HepG2 (cell line): ENCODE data around the gene FSD1. TPM values are rescaled to one million over a fixed set of nuclear protein-coding genes. Genes with fewer than 3 reads are reported as not detected.

Source experiments
- ATRX ChIP-seq: sonication (generic); formaldehyde crosslinking; IDR thresholded peaks from 2 replicates; pipeline ENCODE4 v1.4.0; 2020; ENCODE audit warnings: missing genetic modification reagents, borderline replicate concordance
- CEBPG ChIP-seq: IDR thresholded peaks from 2 replicates; pipeline ENCODE4 v1.6.1; 2016
- CHCHD3 ChIP-seq: sonication (generic); formaldehyde crosslinking; IDR thresholded peaks from 2 replicates; pipeline ENCODE4 v1.8.0; 2022; ENCODE audit warnings: mild to moderate bottlenecking, missing genetic modification reagents, moderate library complexity
- GLI4 ChIP-seq: sonication (generic); formaldehyde crosslinking; IDR thresholded peaks from 2 replicates; pipeline ENCODE4 v1.5.1; 2020; ENCODE audit warnings: missing genetic modification reagents, mild to moderate bottlenecking, moderate library complexity, borderline replicate concordance
- HBP1 ChIP-seq: IDR thresholded peaks from 2 replicates; pipeline ENCODE4 v1.6.1; 2016; ENCODE audit warnings: low read depth, control low read depth
- HNF4G ChIP-seq, 2 experiments: sonication (generic) in 1 of 2; formaldehyde crosslinking in 1 of 2; IDR thresholded peaks; 2 replicates each; pipeline versions ENCODE4 v1.4.0 to v1.6.1; 2011 to 2020; ENCODE audit warnings: borderline replicate concordance in 2 of 2, low read depth in 2 of 2, mild to moderate bottlenecking in 2 of 2, low read length in 1 of 2, missing genetic modification reagents in 1 of 2, moderate library complexity in 1 of 2
- LRRFIP1 ChIP-seq: sonication (generic); formaldehyde crosslinking; conservative IDR thresholded peaks from 2 replicates; pipeline ENCODE4 v1.4.0; 2020; ENCODE audit warnings: missing genetic modification reagents
- RAD21 ChIP-seq: fragments of 450-650 bp; formaldehyde crosslinking; IDR thresholded peaks from 2 replicates; pipeline ENCODE4 v1.5.0; 2020; ENCODE audit warnings: mild to moderate bottlenecking
- REPIN1 ChIP-seq: sonication (generic); formaldehyde crosslinking; IDR thresholded peaks from 2 replicates; pipeline ENCODE4 v1.8.0; 2022; ENCODE audit warnings: missing genetic modification reagents, low read depth, mild to moderate bottlenecking, borderline replicate concordance
- SIN3A ChIP-seq: IDR thresholded peaks from 2 replicates; pipeline ENCODE4 v1.6.1; 2011; ENCODE audit warnings: low read depth, mild to moderate bottlenecking, control low read depth, low read length, borderline replicate concordance
- SKIL ChIP-seq: sonication (generic); formaldehyde crosslinking; IDR thresholded peaks from 2 replicates; pipeline ENCODE4 v1.8.0; 2022; ENCODE audit warnings: missing genetic modification reagents, mild to moderate bottlenecking, moderate library complexity, borderline replicate concordance
- SOX13 ChIP-seq, 3 experiments: fragments of 450-650 bp in 1 of 3; sonication (generic) in 1 of 3; formaldehyde crosslinking in 1 of 3; IDR thresholded peaks in 2 of 3; conservative IDR thresholded peaks in 1 of 3; 2 replicates each; pipeline versions ENCODE4 v1.5.0 to v1.6.1; 2016 to 2020; ENCODE audit warnings: antibody characterized with exemption in 1 of 3, mild to moderate bottlenecking in 1 of 3, missing compliant biosample characterization in 1 of 3, missing genetic modification reagents in 1 of 3, moderate library complexity in 1 of 3
- ZBTB49 ChIP-seq: sonication (generic); formaldehyde crosslinking; IDR thresholded peaks from 2 replicates; pipeline ENCODE4 v1.4.0; 2020; ENCODE audit warnings: missing genetic modification reagents, borderline replicate concordance
- ZNF253 ChIP-seq: sonication (generic); formaldehyde crosslinking; IDR thresholded peaks from 2 replicates; pipeline ENCODE4 v1.8.0; 2022; ENCODE audit warnings: mild to moderate bottlenecking, missing genetic modification reagents, borderline replicate concordance
- ZNF414 ChIP-seq: sonication (generic); formaldehyde crosslinking; IDR thresholded peaks from 2 replicates; pipeline ENCODE4 v1.5.0; 2020; ENCODE audit warnings: missing genetic modification reagents
- ZNF468 ChIP-seq: sonication (generic); formaldehyde crosslinking; IDR thresholded peaks from 2 replicates; pipeline ENCODE4 v1.8.0; 2022; ENCODE audit warnings: mild to moderate bottlenecking, moderate library complexity, missing genetic modification reagents
- ZNF768 ChIP-seq: sonication (generic); formaldehyde crosslinking; IDR thresholded peaks from 2 replicates; pipeline ENCODE4 v1.4.0; 2020; ENCODE audit warnings: missing genetic modification reagents
- polyA plus RNA-seq, 8 experiments: library from polyadenylated mRNA; depleted of rRNA in 3 of 8; stranded (reverse) in 7 of 8; unstranded in 1 of 8; fragments of >200 nt; fragmentation: Illumina TruSeq in 4 of 8; extraction: Trizol in 4 of 8; gene quantifications; 2 replicates each; pipeline versions ENCODE4 v1.2.1 to v1.2.3, GENCODE V29; 2011 to 2016; ENCODE audit warnings: low read depth in 4 of 8, missing spikeins in 1 of 8, mixed read lengths in 1 of 8; ENCODE audit not compliant: insufficient read depth in 1 of 8
- total RNA-seq, 5 experiments: library from RNA; depleted of rRNA; stranded (reverse); fragments of >200 nt; fragmentation: Illumina TruSeq; extraction: Trizol; gene quantifications; 2 replicates each; pipeline ENCODE4 v1.2.3, GENCODE V29; 2016; ENCODE audit warnings: low read depth in 1 of 5

The FSD1 gene
- total and polyA plus RNA-seq, 2 of the 13 experiments (the other 11 are each of a cell fraction or from before 2014, with no cell fraction given): 0.29 to 0.66 TPM

GRCh38 chr19:4338441-4339355 lies 34.3 kb downstream of the FSD1 start, which contains the start of gene STAP2 (continued):
- TF ChIP-seq ZBTB49 (CRISPR knock-in tag): no peak
- TF ChIP-seq GLI4: no peak
- TF ChIP-seq SIN3A: peak; percentile 53; the same call in 1 of the 2 replicates
- peak; percentile 63; the same call in 1 of the 2 replicates for TF ChIP-seq ZNF414
- no peak for TF ChIP-seq LRRFIP1 (CRISPR knock-in tag)
- TF ChIP-seq SKIL (CRISPR knock-in tag): no peak
- TF ChIP-seq CHCHD3 (CRISPR knock-in tag): no peak
- 0 out of 2 replicates have a peak, but pooled peaks have one; percentile 22 for TF ChIP-seq HBP1
- no peak for TF ChIP-seq ZNF468
- no peak for TF ChIP-seq SOX13 (IDR thresholded peaks at IDR 0.05)
- TF ChIP-seq SOX13 (CRISPR knock-in tag; conservative IDR thresholded peaks at IDR 0.05 in 1 of 2, IDR thresholded peaks at IDR 0.05 in 1 of 2): no peak
- no peak for TF ChIP-seq ATRX (CRISPR knock-in tag)
- no peak for TF ChIP-seq ZNF253 (CRISPR knock-in tag)
- TF ChIP-seq ZNF768 (CRISPR knock-in tag): peak; percentile 95
- no peak for TF ChIP-seq HNF4G (IDR thresholded peaks at IDR 0.05; ENCODE audit: borderline replicate concordance, low read depth, low read length)
- TF ChIP-seq HNF4G (CRISPR knock-in tag; IDR thresholded peaks at IDR 0.05; ENCODE audit: borderline replicate concordance, low read depth): no peak
- TF ChIP-seq REPIN1 (CRISPR knock-in tag): no peak
- TF ChIP-seq RAD21: 0 out of 2 replicates have a peak, but pooled peaks have one; percentile 7
- TF ChIP-seq CEBPG (CRISPR knock-in tag): no peak
